GM04503 (cell line): ENCODE results near the gene ARHGEF6.
"Not testable (repeated sequence)": the region's sequence is repeated elsewhere in the genome, so short reads cannot be mapped to it uniquely, and the experiment has no call there.

Experiments
- DNase-seq: peaks from one replicate; pipeline ENCODE4 v3.0.0-alpha.2; 2012; ENCODE audit warnings: low read depth

Gene ARHGEF6

GRCh38 chrX:136780763-136781162 lies at the start of gene ARHGEF6:
ARHGEF6 (minus strand) TSS chrX:136780932; CDS start chrX:136780882, 50 bp downstream.
- DNase-seq = no peak

GRCh38 chrX:136829413-136829812 lies 48.7 kb upstream of the ARHGEF6 start:
- DNase-seq = no peak

DNA sequence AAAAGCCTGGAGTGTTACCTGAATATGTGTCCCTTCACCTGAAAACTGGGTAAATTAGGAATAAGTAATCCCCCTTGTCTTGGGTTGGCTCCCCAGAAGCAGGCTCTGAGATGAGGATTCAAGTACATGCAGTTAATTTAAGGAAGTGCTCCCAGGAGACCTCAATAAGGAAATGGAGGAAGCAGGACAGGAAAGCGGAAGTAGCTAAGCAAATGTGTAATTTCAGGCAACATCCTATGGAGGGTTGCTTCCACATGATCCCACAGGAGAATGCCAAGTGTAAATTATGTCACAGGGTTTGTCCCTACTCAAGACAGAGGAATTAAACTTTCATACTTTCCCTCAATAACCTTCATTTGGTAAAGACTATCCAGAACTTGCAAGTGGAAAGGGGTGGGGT lies 48.1 kb upstream of the ARHGEF6 start:
- DNase-seq = no peak

DNA sequence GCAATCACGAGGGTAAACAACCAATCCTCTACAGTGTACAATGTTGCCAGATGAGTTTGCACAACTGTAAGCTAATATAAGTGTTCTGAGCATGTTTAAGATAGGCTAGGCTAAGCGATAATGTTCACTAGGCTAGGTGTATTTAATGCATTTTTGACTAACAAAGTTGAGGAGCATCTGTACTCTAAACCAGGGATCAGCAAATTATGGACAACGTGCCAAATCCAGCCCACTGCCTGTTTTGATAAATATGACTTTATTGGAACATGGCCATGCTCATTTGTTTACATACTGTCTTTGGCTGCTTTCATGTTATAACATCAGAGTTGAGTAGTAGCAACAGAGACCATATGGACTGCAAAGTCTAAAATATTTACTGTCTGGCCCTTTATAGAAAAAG lies 46.3 kb upstream of the ARHGEF6 start:
- DNase-seq = no peak

GRCh38 chrX:136825771-136826170 lies 45.0 kb upstream of the ARHGEF6 start:
- no peak for DNase-seq

DNA sequence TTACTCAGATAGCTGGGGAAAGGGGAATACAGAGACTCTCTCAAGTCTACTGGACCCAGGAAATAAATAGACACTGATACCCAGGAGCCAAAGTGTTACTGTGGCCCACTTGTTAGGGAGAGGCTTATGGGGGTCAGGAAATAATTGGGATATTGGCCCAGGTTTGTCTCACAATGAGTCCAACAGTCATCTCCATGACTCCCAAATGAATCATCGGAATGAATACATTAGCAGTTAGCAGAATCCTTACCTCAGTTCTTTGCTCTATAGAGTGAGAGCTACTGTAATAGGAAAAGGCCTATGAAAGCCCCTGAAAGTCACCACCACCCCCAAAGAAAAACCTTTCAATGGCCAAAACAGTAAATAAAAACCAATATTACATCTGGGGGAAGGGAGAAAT lies 42.4 kb upstream of the ARHGEF6 start:
- no peak for DNase-seq

DNA sequence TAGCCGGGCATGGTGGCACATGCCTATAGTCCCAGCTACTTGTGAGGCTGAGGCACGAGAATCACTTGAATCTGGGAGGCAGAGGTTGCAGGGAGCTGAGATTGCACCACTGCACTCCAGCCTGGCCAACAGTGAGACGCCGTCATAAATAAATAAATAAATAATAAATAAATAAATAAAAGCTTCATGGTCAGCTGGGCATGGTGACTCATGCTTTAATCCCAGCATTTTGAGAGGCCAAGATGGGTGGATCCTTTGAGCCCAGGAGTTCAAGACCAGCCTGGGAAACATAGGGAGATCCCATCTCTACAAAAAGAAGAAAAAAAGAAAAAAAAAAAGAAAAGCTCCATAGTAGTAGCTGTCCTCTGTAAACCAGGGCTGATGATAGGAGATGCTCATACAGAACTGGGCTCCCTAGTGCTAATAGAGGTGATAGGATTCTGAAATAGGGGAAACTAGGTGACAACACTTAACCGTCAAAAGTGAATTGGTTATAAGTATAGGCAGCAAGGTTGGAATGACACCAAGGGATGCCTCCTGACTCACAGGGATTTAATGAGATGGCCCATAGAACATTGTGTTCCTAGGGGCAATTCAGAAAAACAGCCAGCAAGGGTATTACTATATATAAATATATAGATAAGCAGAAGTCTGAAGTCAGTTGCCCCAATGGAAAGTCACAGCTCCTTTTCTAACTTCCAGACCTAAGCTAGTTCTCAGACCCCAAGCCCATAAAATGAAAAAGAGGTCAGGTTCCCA lies 41.8 kb upstream of the ARHGEF6 start:
- DNase-seq = no peak

DNA sequence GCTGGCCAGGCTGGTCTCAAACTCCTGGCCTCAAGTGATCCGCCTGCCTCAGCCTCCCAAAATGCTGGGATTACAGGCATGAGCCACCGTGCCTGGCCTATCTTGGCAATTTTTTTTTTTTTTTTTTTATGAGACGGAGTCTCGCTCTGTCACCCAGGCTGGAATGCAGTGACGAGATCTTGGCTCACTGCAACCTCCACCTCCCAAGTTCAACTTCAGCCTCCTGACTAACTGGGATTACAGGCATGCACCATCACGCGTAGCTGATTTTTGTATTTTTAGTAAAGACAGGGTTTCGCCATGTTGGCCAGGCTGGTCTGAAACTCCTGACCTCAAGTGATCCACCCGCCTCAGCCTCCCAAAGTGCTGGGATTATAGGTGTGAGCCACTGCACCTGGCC lies 39.0 kb upstream of the ARHGEF6 start:
- not testable (repeated sequence) for DNase-seq

- DNase-seq = no peak
Measured at GRCh38 chrX:136819031-136819703, 38.4 kb upstream of the ARHGEF6 start.

DNA sequence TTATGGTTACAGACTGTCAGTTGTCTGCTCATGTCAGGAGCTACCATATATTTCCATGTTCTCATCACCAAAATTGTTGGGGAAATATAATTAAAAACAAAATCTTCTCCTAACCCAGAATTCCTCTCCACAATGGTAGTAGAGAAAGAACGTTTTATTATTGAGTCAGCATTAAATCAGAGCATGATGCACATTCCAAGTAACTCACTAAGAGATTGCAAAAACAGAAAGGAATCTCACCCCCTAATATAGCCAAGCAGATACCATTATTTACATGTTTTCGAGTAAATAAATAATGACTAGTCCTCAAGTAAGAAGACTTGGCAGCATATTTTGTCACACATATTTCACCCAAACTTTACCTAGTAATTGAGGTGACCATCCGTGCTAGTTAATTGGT lies 36.2 kb upstream of the ARHGEF6 start:
- DNase-seq = no peak

- DNase-seq = no peak
Measured at GRCh38 chrX:136814847-136815750, 34.4 kb upstream of the ARHGEF6 start.

GRCh38 chrX:136812286-136812685 lies 31.6 kb upstream of the ARHGEF6 start:
- DNase-seq = no peak

- DNase-seq = no peak
Measured at GRCh38 chrX:136810493-136810892, 29.8 kb upstream of the ARHGEF6 start.

DNA sequence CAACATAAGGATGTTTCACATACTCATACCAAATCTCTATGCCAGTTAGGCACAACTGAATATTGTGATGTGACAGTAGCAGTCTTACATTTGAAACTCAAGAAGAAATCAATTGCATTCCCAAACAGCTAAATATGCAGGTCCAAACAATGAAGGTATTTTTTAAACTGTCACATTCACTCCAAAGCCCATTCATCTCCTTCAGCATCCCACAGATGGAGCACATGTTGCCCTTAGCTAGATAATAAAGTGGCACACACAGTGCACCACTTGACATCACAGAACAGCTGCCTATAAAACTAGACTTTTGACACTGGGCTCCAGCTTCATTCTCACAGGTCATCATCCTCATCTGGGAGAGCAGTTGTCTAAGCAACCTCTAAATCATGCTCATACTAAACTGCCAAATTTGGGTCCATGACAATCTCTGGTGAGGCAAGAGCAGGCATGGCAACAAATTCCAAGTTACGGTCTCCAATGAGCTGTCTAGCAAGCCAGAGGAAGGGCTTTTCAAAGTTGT lies 26.2 kb upstream of the ARHGEF6 start:
- no peak for DNase-seq

- no peak for DNase-seq
Measured at GRCh38 chrX:136802515-136802914, 21.8 kb upstream of the ARHGEF6 start.

- DNase-seq = no peak
Measured at GRCh38 chrX:136797787-136798186, 17.1 kb upstream of the ARHGEF6 start.

- DNase-seq = not testable (repeated sequence)
Measured at GRCh38 chrX:136795132-136795531, 14.4 kb upstream of the ARHGEF6 start.

- not testable (repeated sequence) for DNase-seq
Measured at GRCh38 chrX:136794660-136795059, 13.9 kb upstream of the ARHGEF6 start.

- no peak for DNase-seq
Measured at GRCh38 chrX:136794080-136794479, 13.3 kb upstream of the ARHGEF6 start.

DNA sequence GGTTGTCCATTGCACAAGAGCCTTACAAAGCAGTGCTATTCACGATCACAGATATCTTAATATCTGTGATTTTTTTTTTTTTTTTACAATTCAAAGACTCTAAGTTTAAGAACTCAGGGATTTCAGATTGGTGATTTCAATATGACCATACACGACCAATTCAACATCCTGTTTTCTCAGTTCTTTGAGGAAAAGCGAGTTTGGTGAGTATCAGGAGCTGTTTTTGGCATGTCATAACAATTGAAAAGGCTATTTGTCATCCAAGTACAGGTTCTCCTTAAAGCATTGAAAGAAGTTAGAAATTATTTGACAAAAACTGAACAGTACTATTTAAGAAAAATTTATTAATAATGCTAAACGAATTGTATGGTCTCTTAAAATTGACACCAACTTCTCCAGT lies 9.1 kb upstream of the ARHGEF6 start:
- no peak for DNase-seq

DNA sequence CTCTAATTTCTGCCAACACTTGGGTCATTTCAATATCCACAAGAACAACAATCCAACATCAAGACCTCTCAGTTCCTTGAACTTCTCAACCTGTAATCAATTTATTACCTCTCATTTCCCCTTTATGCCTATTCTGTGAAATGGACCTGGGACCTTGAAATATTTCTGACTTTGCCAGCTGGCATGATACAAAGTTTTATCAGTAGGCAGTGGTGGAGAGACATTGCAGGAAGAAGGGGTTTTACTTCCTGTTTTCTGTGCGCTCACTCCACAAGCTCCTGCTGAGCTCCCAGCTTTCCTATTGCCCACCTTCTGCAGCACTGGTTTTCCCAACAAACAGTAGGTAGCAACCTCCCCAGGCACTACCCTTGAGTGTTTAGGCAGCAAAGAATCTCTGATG lies 3.5 kb upstream of the ARHGEF6 start:
- no peak for DNase-seq

GRCh38 chrX:136783159-136783558 lies 2.4 kb upstream of the ARHGEF6 start:
- no peak for DNase-seq
